Heart left ventricle (tissue), 16 donors: Measurements from ENCODE around the gene GRAMD2B. TPM values are rescaled to one million over a fixed set of nuclear protein-coding genes. Genes with fewer than 3 reads are reported as not detected.
"Not testable (repeated sequence)": the region's sequence is repeated elsewhere in the genome, so short reads cannot be mapped to it uniquely, and the experiment has no call there.

Source experiments
- ATAC-seq, 4 donors: fragments of 200-7000 bp; cut with Tn5 transposase; one replicate each; pipeline ENCODE4 v1.9.1; 2020 to 2022; ENCODE audit warnings: moderate library complexity in 4 of 4, mild to moderate bottlenecking in 3 of 4, moderate number of reproducible peaks in 1 of 4
- DNase-seq, 5 donors: peaks; one replicate each; pipeline ENCODE4 v3.0.0-alpha.2; 2020
- H3K27ac ChIP-seq, 12 donors: fragments of 200-600 bp; sonication (generic) in 4 of 12; one replicate each; pipeline versions ENCODE4 v1.5.0 to v1.8.0; 2016 to 2022; ENCODE audit warnings: mild to moderate bottlenecking in 2 of 12
- H3K27me3 ChIP-seq, 9 donors: fragments of 200-600 bp; sonication (generic) in 2 of 9; one replicate each; pipeline versions ENCODE4 v1.5.1 to v1.8.0; 2016 to 2022; ENCODE audit warnings: mild to moderate bottlenecking in 3 of 9
- H3K36me3 ChIP-seq, 9 donors: fragments of 200-600 bp; sonication (generic) in 2 of 9; one replicate each; pipeline versions ENCODE4 v1.5.0 to v1.8.0; 2018 to 2022; ENCODE audit warnings: mild to moderate bottlenecking in 2 of 9
- H3K4me1 ChIP-seq, 12 donors: fragments of 200-600 bp; sonication (generic) in 4 of 12; one replicate each; pipeline versions ENCODE4 v1.5.0 to v1.8.0; 2016 to 2022; ENCODE audit warnings: mild to moderate bottlenecking in 3 of 12
- H3K4me3 ChIP-seq, 12 donors: fragments of 200-600 bp; sonication (generic) in 4 of 12; one replicate each; pipeline versions ENCODE4 v1.5.0 to v1.8.0; 2017 to 2022; ENCODE audit warnings: mild to moderate bottlenecking in 9 of 12, moderate library complexity in 4 of 12
- H3K9me3 ChIP-seq, 12 donors: fragments of 200-600 bp; sonication (generic) in 4 of 12; one replicate each; pipeline versions ENCODE4 v1.5.0 to v1.8.0; 2016 to 2022; ENCODE audit warnings: mild to moderate bottlenecking in 1 of 12
- POLR2A ChIP-seq, 2 donors: fragments of 450-650 bp; IDR thresholded peaks; one replicate each; pipeline ENCODE4 v1.6.1; 2017; ENCODE audit warnings: antibody characterized with exemption in 2 of 2, mild to moderate bottlenecking in 2 of 2, moderate library complexity in 2 of 2
- WGBS, 4 donors: extraction: QIAGEN DNeasy Blood & Tissue Kit in 2 of 4; methylation state at CpG; one replicate each; pipeline versions ENCODE4 v1.1.5 to v1.1.7; 2013 to 2018; 5-methylcytosine and 5-hydroxymethylcytosine counted together
- intact Hi-C, 10 donors: fragments of 100-400 bp; cut with DNase I; formaldehyde crosslinking; loops; one replicate each; pipeline versions ENCODE4 v1.11.1 to v1.14.2; 2022
- polyA plus RNA-seq, 2 donors: library from polyadenylated mRNA; stranded (reverse); fragments of 200-250 nt; gene quantifications; one replicate each; pipeline ENCODE4 v1.2.3, GENCODE V29; 2013
- total RNA-seq, 9 donors: library from RNA; depleted of rRNA in 2 of 9; stranded (reverse); fragments of >200 nt in 2 of 9; fragmentation: NEBNext Ultra II Directional in 3 of 9; extraction: Animal tissue kit (Norgen Biotek cat#: 25700) in 3 of 9; gene quantifications; one replicate each; pipeline versions ENCODE4 v1.1.0 to v1.2.4, GENCODE V29; 2016 to 2023
- TF ChIP-seq, protein P1 (sequence below), 12 donors: fragments of 200-600 bp; sonication (generic) in 4 of 12; IDR thresholded peaks; one replicate each; pipeline versions ENCODE4 v1.5.0 to v1.8.0; 2018 to 2022; ENCODE audit warnings: antibody characterized with exemption in 12 of 12, mild to moderate bottlenecking in 5 of 12
- donor health status: ischemic (EF 13 %, LVEDD 7.1; RV severe dilation, severe dysfunction).
- donor health status: healthy with polysubstance abuse.
- donor health status: DM: no; HTN: yes; CAD: no.
- donor health status: DM: no; HTN: no; CAD: no.
- donor health status: ischemic (EF 25% LVEDD 6.9; RV normal size, moderate dysfunction).
- donor health status: ischemic (EF 25% LVEDD 5.7; RV mildly dilated, moderate dysfunction).
- donor health status: healthy.
- donor health status: DM: yes; HTN: yes; CAD: no.
- donor health status: ischemic (EF 35%, LVEDD 5.7; RV mildly dilated, moderate dysfunction).
- donor health status: nonischemic (EF 11% LVEDD 7.7; RV severe dilation, severe dysfunction).
- donor health status: DM: yes; HTN: yes; CAD: no.
- donor health status: PGD.
- donor health status: ischemic (EF 29% LVEDD 5.4; RV normal size, mild dysfunction).
- donor health status: nonischemic (EF 23%, LVEDD 6.1; RV moderate dilation, normal function).

The GRAMD2B gene
- total and polyA plus RNA-seq, 11 donors = 7.4 to 50.4 (median 35.8) TPM

DNA sequence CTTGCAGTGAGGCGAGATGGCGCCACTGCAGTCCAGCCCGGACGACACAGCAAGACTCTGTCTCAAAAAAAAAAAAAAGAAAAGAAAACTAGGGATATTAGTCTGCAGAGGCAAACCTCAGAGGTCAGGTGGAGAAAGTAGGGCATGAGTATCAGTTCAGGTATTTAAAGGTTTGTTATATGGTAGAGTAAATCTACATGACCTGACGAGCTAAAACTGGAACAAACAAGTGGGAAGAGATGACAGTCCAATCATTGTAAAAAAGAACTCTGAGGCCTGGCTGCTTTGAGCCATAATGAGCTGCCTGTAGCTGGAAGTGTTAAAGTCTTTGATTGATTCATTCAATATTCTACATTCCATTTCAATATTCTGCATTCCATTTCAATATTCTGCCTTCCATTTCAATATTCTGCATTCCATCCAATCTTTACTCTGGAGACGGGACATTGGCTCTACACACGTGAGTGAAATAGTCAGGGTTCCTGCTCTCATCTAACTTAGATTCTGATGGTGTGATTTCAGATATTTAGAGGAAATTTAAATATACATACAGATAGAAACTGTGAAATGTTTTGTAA, 28.9 kb upstream of the GRAMD2B start:
- 73 to 80% (median 79%) methylated on average over 7 of the region's 7 CpGs for WGBS, 4 donors
- DNase-seq (no peak), ATAC-seq (no peak)
- Histone ChIP-seq H3K4me3 (no peak overlapping the region), H3K4me1 (no peaks in the 10 kb centered on the region), H3K27me3 (no peaks in the 10 kb centered on the region), H3K9me3 (peaks cover 0 to 7% (median 1%) of the 10 kb centered on the region in 12 donors), H3K27ac (no peak overlapping the region), H3K36me3 (no peaks in the 10 kb centered on the region)
- TF ChIP-seq POLR2A (IDR thresholded peaks at IDR 0.05) = no peak
- TF ChIP-seq, protein P1, sequence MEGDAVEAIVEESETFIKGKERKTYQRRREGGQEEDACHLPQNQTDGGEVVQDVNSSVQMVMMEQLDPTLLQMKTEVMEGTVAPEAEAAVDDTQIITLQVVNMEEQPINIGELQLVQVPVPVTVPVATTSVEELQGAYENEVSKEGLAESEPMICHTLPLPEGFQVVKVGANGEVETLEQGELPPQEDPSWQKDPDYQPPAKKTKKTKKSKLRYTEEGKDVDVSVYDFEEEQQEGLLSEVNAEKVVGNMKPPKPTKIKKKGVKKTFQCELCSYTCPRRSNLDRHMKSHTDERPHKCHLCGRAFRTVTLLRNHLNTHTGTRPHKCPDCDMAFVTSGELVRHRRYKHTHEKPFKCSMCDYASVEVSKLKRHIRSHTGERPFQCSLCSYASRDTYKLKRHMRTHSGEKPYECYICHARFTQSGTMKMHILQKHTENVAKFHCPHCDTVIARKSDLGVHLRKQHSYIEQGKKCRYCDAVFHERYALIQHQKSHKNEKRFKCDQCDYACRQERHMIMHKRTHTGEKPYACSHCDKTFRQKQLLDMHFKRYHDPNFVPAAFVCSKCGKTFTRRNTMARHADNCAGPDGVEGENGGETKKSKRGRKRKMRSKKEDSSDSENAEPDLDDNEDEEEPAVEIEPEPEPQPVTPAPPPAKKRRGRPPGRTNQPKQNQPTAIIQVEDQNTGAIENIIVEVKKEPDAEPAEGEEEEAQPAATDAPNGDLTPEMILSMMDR (IDR thresholded peaks at IDR 0.05) = no peak
- intact Hi-C loops = no loop called here

DNA sequence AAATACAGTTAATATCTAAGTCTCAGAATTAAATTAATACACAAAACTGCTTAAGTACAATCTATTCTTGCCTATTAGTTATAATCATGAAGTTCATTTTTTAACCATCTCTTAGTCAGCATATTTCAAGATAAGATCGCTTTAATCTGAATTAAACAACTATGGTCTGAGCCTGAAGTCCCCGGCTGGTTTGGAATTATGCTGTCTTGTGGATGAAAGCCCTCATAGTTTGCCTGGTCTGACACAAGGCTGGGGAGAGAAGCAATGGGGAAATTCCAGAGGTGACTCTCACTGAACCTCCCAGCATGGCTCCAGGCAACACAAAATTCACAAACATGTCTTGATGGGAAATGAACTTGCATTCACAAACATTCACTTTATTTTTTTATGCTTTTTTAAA, 28.0 kb upstream of the GRAMD2B start:
- ATAC-seq (no peak), DNase-seq (no peak)
- H3K27ac ChIP-seq = no peak overlapping the region
- peaks cover 0 to 16% (median 9%) of the 10 kb centered on the region in 12 donors for H3K9me3 ChIP-seq
- no peaks in the 10 kb centered on the region for H3K27me3 ChIP-seq
- no peaks in the 10 kb centered on the region for H3K4me1 ChIP-seq
- TF ChIP-seq, protein P1 (IDR thresholded peaks at IDR 0.05) = no peak
- no peak for TF ChIP-seq POLR2A (IDR thresholded peaks at IDR 0.05)
- H3K36me3 ChIP-seq = no peaks in the 10 kb centered on the region
- H3K4me3 ChIP-seq = no peak overlapping the region
- WGBS, 4 donors = 73 to 80% (median 75%) methylated on average over 2 of the region's 2 CpGs
- intact Hi-C loops = no loop called here

DNA sequence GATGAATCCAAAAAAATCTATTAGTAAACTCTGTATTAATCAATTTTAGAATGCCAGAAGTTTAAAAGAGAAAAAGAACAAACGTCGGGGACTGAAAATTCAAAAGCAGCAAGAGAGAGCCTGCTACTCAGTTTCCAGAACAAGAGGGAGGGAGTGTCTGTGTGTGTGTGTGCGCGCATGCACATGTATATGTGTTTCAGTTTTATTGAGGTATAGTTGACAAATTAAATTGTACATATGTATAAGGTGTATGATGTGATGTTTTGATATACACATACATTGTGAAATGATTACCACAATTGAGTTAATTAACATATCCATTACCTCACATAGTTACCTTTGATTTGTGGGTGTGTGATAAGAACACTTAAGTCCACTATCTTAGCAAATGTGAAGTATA, 27.6 kb upstream of the GRAMD2B start:
- intact Hi-C loops = no loop called here
- Histone ChIP-seq H3K4me1 (no peaks in the 10 kb centered on the region), H3K9me3 (peaks cover 0 to 20% (median 13%) of the 10 kb centered on the region in 12 donors), H3K27ac (no peak overlapping the region), H3K4me3 (no peak overlapping the region), H3K27me3 (no peaks in the 10 kb centered on the region), H3K36me3 (no peaks in the 10 kb centered on the region)
- WGBS, 4 donors = 87 to 91% (median 89%) methylated on average over 4 of the region's 4 CpGs
- TF ChIP-seq, protein P1 (IDR thresholded peaks at IDR 0.05) = no peak
- TF ChIP-seq POLR2A (IDR thresholded peaks at IDR 0.05) = no peak
- DNase-seq = no peak
- ATAC-seq = no peak

GRCh38 chr5:126396721-126397120, 26.5 kb upstream of the GRAMD2B start:
- H3K27ac ChIP-seq, ATAC-seq, H3K36me3 ChIP-seq, H3K4me1 ChIP-seq, intact Hi-C loops, DNase-seq, H3K4me3 ChIP-seq, H3K27me3 ChIP-seq: not testable (repeated sequence)
- WGBS, 4 donors = 90 to 93% (median 90%) methylated on average over 1 of the region's 1 CpG
- peaks cover 0 to 29% (median 23%) of the 10 kb centered on the region in 12 donors for H3K9me3 ChIP-seq

GRCh38 chr5:126398791-126399190, 24.4 kb upstream of the GRAMD2B start:
- intact Hi-C loops = no loop called here

More at GRCh38 chr5:126398791-126399190, 24.4 kb upstream of the GRAMD2B start:
- Histone ChIP-seq H3K9me3 (peaks cover 0 to 34% (median 23%) of the 10 kb centered on the region in 12 donors), H3K27me3 (no peaks in the 10 kb centered on the region), H3K27ac (no peak overlapping the region), H3K4me3 (no peak overlapping the region), H3K36me3 (no peaks in the 10 kb centered on the region), H3K4me1 (no peaks in the 10 kb centered on the region)
- TF ChIP-seq, protein P1 (IDR thresholded peaks at IDR 0.05) = no peak
- no peak for TF ChIP-seq POLR2A (IDR thresholded peaks at IDR 0.05)
- DNase-seq (no peak), ATAC-seq (no peak)
